Fibroblast of mammary gland (primary cell): ENCODE results near the gene COQ9.
"Not testable (repeated sequence)": the region's sequence is repeated elsewhere in the genome, so short reads cannot be mapped to it uniquely, and the experiment has no call there.

ENCODE experiments used
- DNase-seq: peaks from one replicate; pipeline ENCODE4 v3.0.0-alpha.2; 2010; ENCODE audit warnings: low read depth
- H3K4me3 ChIP-seq: 2 replicates; pipeline ENCODE4 v1.5.1; 2011; ENCODE audit warnings: low read depth, mild to moderate bottlenecking, low read length, moderate library complexity; ENCODE audit not compliant: control insufficient read depth
- CTCF ChIP-seq: conservative IDR thresholded peaks from 2 replicates; pipeline ENCODE4 v1.5.1; 2011; ENCODE audit warnings: low read depth, low read length, inconsistent platforms; ENCODE audit not compliant: control insufficient read depth, insufficient read depth

COQ9 gene

GRCh38 chr16:57427307-57427706 is 20.0 kb upstream of the COQ9 start:
- DNase-seq, result no peak
- no peak for TF ChIP-seq CTCF
- H3K4me3 ChIP-seq, result no peak overlapping the region

- TF ChIP-seq CTCF, result no peak
- no peak overlapping the region for H3K4me3 ChIP-seq
- peak; percentile 32 for DNase-seq
Measured at GRCh38 chr16:57427824-57428223, 19.5 kb upstream of the COQ9 start.

- TF ChIP-seq CTCF, result no peak
- H3K4me3 ChIP-seq, result no peak overlapping the region
- no peak for DNase-seq
Measured at GRCh38 chr16:57430955-57431354, 16.3 kb upstream of the COQ9 start.

- no peak for DNase-seq
- TF ChIP-seq CTCF, result no peak
Measured at GRCh38 chr16:57432505-57432904, 14.8 kb upstream of the COQ9 start.

DNA sequence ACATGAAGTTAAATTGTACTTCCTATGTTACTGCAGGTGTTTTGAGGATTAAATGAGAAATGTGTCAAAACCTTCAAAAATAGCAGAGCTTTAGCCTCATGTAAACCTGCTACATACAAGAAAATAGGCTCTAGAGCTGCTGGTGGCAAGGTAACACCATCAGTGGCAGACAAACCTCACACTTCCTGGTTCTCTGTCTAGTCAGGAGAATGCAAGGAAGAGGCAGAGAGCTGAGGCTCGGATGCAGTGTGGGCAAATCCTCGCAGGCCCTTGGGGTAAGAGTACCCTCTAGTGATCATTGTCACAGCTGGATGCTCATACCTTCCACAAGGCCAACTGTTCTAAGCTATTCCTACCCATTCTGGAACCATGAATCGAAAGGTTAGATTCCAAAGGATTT is 14.3 kb upstream of the COQ9 start:
- DNase-seq, result no peak
- no peak overlapping the region for H3K4me3 ChIP-seq
- no peak for TF ChIP-seq CTCF

More at GRCh38 chr16:57432505-57432904, 14.8 kb upstream of the COQ9 start:
- H3K4me3 ChIP-seq, result no peak overlapping the region

DNA sequence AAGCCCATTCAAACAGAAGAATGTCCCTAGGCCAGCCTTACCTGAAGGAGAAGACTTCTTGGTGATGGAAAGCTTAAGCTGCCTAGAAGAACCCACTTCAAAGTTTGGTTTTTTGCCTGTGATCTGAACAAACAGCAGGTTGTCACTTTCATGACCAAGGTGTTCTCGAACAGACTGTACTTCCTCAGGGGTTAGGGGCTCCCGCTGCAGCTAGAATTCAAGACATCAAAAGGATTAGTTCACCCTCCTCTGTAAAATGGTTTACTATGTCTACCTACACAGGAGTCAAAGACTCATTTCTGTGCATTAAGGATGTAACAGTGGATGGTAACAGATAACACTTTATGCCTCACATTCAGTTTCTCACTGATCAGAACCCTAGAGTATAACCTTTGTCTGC is 13.3 kb upstream of the COQ9 start:
- DNase-seq, result no peak
- H3K4me3 ChIP-seq, result no peak overlapping the region
- no peak for TF ChIP-seq CTCF

- TF ChIP-seq CTCF, result no peak
- no peak for DNase-seq
- no peak overlapping the region for H3K4me3 ChIP-seq
Measured at GRCh38 chr16:57435838-57436237, 11.4 kb upstream of the COQ9 start.

- not testable (repeated sequence) for DNase-seq, H3K4me3 ChIP-seq
Measured at GRCh38 chr16:57439947-57440346, 7.3 kb upstream of the COQ9 start.

- not testable (repeated sequence) for H3K4me3 ChIP-seq, DNase-seq
Measured at GRCh38 chr16:57440551-57440950, 6.7 kb upstream of the COQ9 start.
